Common myeloid progenitor, CD34-positive (primary cell): ENCODE measurements around the gene KLHDC1.

Experiments
- CTCF ChIA-PET: fragments of 350-600 bp; sonication (Branson Sonifier 250); formaldehyde crosslinking; loops from one replicate; lab custom pipeline; 2021; ENCODE audit warnings: antibody characterized with exemption; lab: Charles Lee
- POLR2A ChIA-PET: fragments of 350-600 bp; sonication (Branson Sonifier 250); formaldehyde crosslinking; loops from one replicate; lab custom pipeline; 2021; ENCODE audit warnings: antibody characterized with exemption; lab: Charles Lee
- DNase-seq, 3 donors: peaks; one replicate each; pipeline versions ENCODE4 v3.0.0 to v3.0.0-alpha.2; 2013
- H3K27ac ChIP-seq, 2 experiments: 1 replicate in 1 of 2; 2 replicates in 1 of 2; pipeline ENCODE4 v1.7.0; 2013; ENCODE audit warnings: inconsistent platforms in 2 of 2, low read length in 2 of 2, mild to moderate bottlenecking in 2 of 2, low read depth in 1 of 2, moderate library complexity in 1 of 2; ENCODE audit not compliant: severe bottlenecking in 2 of 2, insufficient read depth in 1 of 2, poor library complexity in 1 of 2
- H3K27me3 ChIP-seq, 5 experiments: replicated peaks in 2 of 5; 1 replicate in 3 of 5; 2 replicates in 2 of 5; pipeline versions ENCODE4 v1.6.1 to v1.7.0; 2013; ENCODE audit warnings: low read length in 4 of 5, mild to moderate bottlenecking in 2 of 5, moderate library complexity in 2 of 5, inconsistent platforms in 1 of 5; ENCODE audit not compliant: insufficient read depth in 5 of 5, control insufficient read depth in 4 of 5
- H3K36me3 ChIP-seq, 4 experiments: 1 replicate in 2 of 4; 2 replicates in 2 of 4; pipeline versions ENCODE4 v1.6.1 to v1.7.0; 2013; ENCODE audit warnings: low read length in 3 of 4, control low read depth in 1 of 4, mild to moderate bottlenecking in 1 of 4; ENCODE audit not compliant: control insufficient read depth in 4 of 4, insufficient read depth in 4 of 4
- H3K4me1 ChIP-seq, 4 experiments: 1 replicate in 3 of 4; 2 replicates in 1 of 4; pipeline versions ENCODE4 v1.6.1 to v1.7.1; 2013; ENCODE audit warnings: low read length in 3 of 4, mild to moderate bottlenecking in 3 of 4, control low read depth in 1 of 4, inconsistent platforms in 1 of 4, moderate library complexity in 1 of 4; ENCODE audit not compliant: control insufficient read depth in 4 of 4, insufficient read depth in 4 of 4; ENCODE audit errors: control extremely low read depth in 1 of 4
- H3K4me3 ChIP-seq, 7 experiments: 1 replicate in 4 of 7; 2 replicates in 3 of 7; pipeline versions ENCODE4 v1.5.1 to v1.7.0; 2013; ENCODE audit warnings: mild to moderate bottlenecking in 7 of 7, low read length in 6 of 7, moderate library complexity in 6 of 7, inconsistent platforms in 2 of 7, low read depth in 2 of 7, control low read depth in 1 of 7; ENCODE audit not compliant: insufficient read depth in 4 of 7, control insufficient read depth in 1 of 7; ENCODE audit errors: extremely low read depth in 1 of 7
- H3K9me3 ChIP-seq, 5 experiments: 1 replicate in 4 of 5; 2 replicates in 1 of 5; pipeline versions ENCODE4 v1.6.1 to v1.7.1; 2013; ENCODE audit warnings: low read length in 4 of 5, mild to moderate bottlenecking in 2 of 5, inconsistent platforms in 1 of 5, low read depth in 1 of 5, moderate library complexity in 1 of 5; ENCODE audit not compliant: control insufficient read depth in 4 of 5, insufficient read depth in 2 of 5; ENCODE audit errors: control extremely low read depth in 1 of 5
- WGBS: methylation state at CpG from one replicate; pipeline ENCODE4 v1.1.5; 2013; ENCODE audit not compliant: insufficient coverage; 5-methylcytosine and 5-hydroxymethylcytosine counted together

The KLHDC1 gene

DNA sequence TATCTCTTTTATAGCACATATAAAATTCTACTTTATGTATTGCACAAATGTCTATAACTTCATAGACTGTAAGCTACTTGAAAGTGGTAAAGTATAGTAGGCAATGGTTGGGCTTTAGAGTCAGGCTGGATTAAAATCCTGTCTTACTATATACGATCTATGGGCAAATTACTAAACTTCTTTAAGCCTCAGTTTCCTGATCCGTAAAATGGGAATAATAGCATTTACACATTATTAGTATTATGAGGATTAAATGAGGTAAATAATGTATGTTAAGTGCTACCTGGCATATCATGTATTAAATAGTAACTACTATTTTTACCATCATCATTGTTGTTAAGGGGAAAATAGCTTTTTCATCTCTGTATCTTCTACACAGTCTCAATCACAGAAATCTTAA lies 19.3 kb upstream of the KLHDC1 start:
- Histone ChIP-seq H3K27me3 (no peaks in the 10 kb centered on the region), H3K4me3 (no peak overlapping the region), H3K27ac (no peak overlapping the region), H3K4me1 (no peaks in the 10 kb centered on the region), H3K9me3 (no peaks in the 10 kb centered on the region), H3K36me3 (peaks cover 6 to 58% (median 19%) of the 10 kb centered on the region in 4 experiments)
- CTCF ChIA-PET: no interaction called here
- no peak for DNase-seq
- POLR2A ChIA-PET: no interaction called here
- WGBS: no CpG with 5 or more reads among the region's 2 CpGs

DNA sequence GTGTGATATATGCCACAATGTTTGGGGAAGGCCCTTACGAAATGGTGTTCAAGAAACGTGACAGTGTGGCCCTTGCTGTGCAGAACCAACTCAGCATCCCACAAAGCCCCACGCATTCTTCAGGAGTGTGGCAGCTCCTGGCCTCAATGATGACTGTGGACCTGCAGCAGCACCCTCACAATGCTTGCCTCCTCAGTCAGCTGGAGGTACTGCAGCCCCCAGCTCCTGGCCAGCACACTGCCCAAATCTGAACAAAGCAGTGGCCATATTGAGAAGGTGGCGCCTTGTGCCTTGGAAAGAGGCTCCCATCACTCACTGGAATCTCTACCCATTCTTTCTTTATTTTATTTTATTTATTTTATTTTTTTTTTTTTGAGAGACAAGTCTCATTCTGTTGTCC lies 15.3 kb upstream of the KLHDC1 start:
- peak in 2 of 3 donors; percentile 13 to 25 for DNase-seq
- H3K4me1 ChIP-seq: no peaks in the 10 kb centered on the region
- H3K27ac ChIP-seq: no peak overlapping the region
- H3K4me3 ChIP-seq: no peak overlapping the region
- H3K36me3 ChIP-seq: peaks cover 6 to 59% (median 20%) of the 10 kb centered on the region in 4 experiments
- CTCF ChIA-PET: interaction anchor here (1.1 kb wide), 1 partner anchor 10 kb away, joined by 3 read pairs; no protein-coding TSS in a partner anchor
- no peaks in the 10 kb centered on the region for H3K27me3 ChIP-seq
- no peaks in the 10 kb centered on the region for H3K9me3 ChIP-seq
- WGBS: 100% methylated on average over 3 of the region's 4 CpGs
- POLR2A ChIA-PET: interaction anchor here (1.1 kb wide), 1 partner anchor 11 kb away, joined by 3 read pairs; the partner anchor contains the start of gene POLE2

DNA sequence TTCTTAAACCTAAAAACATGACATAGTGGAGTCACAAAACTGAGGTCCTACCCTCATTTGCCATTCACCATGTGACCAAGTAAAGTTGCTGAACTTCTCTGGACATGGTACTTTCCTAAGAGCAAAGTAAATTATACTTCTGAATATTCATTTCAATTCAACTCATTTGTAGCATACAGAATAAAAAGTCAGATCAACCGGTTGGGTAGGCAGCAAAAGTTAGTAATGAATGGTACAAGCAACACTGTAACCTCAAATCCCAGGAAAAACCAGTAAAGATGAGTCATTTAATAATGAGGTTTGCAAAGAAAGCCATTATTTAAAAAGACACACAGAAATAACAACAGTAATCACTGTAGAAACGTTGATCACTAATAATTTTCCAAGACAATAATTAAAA lies 13.6 kb upstream of the KLHDC1 start:
- CTCF ChIA-PET: interaction anchor here (1.1 to 1.2 kb wide), 2 partner anchors 47 to 92 kb away, joined by 3 to 5 read pairs; no protein-coding TSS in a partner anchor
- H3K27ac ChIP-seq: no peak overlapping the region
- no peaks in the 10 kb centered on the region for H3K4me1 ChIP-seq
- H3K27me3 ChIP-seq: no peaks in the 10 kb centered on the region
- POLR2A ChIA-PET: no interaction called here
- no peak for DNase-seq
- no CpG with 5 or more reads among the region's 2 CpGs for WGBS
- no peaks in the 10 kb centered on the region for H3K9me3 ChIP-seq
- H3K36me3 ChIP-seq: peaks cover 8 to 55% (median 22%) of the 10 kb centered on the region in 4 experiments
- H3K4me3 ChIP-seq: no peak overlapping the region

DNA sequence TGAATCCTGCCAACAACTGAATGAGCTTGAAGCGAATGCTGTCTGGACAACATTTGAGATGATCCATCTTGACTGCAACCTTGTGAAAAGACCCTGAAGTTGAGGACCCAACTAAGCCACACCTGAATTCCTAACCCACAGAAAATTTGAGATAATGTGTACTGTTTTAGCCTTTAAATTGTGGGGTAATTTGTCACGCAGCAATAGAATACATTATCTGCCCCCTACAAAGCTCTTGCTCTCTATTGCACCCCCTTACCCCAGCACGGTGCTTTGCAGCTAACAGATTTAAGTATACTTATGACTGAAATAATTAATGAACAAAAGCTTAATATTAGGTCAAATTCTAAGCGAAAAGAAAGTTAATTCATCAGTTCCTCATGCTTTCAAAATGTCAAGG lies 6.5 kb upstream of the KLHDC1 start:
- WGBS: 100% methylated on average over 2 of the region's 4 CpGs
- Histone ChIP-seq H3K4me3 (peak overlapping the region in 1 of 7 experiments; percentile 10), H3K27ac (no peak overlapping the region), H3K27me3 (no peaks in the 10 kb centered on the region), H3K9me3 (no peaks in the 10 kb centered on the region), H3K36me3 (peaks cover 2 to 14% (median 3%) of the 10 kb centered on the region in 4 experiments), H3K4me1 (peaks cover 0 to 11% (median 8%) of the 10 kb centered on the region in 4 experiments)
- ChIA-PET POLR2A (interaction anchor here (0.5 to 2.0 kb wide), 2 partner anchors 44 to 81 kb away, joined by 3 to 10 read pairs; partner anchors contain the start of gene KLHDC2), CTCF (interaction anchor here (1.1 to 2.0 kb wide), 3 partner anchors 10 to 52 kb away, joined by 3 to 7 read pairs (median 4); no protein-coding TSS in a partner anchor)
- no peak for DNase-seq

DNA sequence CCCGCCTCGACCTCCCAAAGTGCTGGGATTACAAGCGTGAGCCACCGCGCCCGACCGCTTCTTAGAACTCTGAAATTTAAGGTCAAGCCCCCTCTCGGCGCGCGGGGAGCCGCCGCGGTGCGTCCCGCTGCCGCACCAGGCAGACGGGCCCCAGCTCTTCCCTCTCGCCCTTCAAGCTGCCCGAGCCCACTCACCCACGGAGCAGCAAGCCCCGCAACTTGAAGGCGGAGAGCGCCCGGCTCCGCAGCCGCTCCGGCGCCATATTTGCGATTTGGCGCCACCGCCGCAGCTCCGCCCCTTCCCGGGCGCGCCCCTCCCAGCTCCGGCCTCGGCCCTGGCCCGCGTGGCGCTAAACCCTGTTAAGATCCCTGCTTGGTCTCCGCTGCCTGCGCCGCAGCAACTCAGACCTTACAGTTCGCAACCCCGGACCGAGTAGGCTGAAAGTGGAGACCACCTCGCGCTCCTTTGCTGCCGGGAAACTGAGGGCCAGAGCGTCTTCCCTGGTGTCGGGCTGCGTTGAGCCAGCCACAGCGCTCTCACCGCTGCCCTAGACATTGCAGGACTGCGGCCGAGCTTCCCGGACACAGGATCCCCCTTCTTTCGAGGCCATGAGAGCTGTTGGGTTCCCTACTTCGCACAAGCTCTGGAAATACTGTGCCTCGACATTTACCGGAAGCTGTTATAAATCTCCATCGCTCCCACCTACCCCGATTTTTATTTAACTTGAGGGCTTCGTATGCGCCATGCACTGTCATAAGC lies 4.8 kb upstream of the KLHDC1 start, which contains the start of gene POLE2:
TSS of gene POLE2 (minus strand) at position 273 of the 759 bp plus-strand sequence. CDS start at position 262, 11 bp downstream.
- no peaks in the 10 kb centered on the region for H3K27me3 ChIP-seq
- H3K9me3 ChIP-seq: no peaks in the 10 kb centered on the region
- 4% methylated on average over 63 of the region's 67 CpGs for WGBS
- ChIA-PET CTCF (interaction anchor here (1.1 to 2.0 kb wide), 5 partner anchors 10 to 80 kb away, joined by 3 to 7 read pairs (median 3); partner anchors contain the start of gene KLHDC2), POLR2A (interaction anchor here (0.9 to 2.0 kb wide), 3 partner anchors 11 to 82 kb away, joined by 3 to 10 read pairs (median 4); partner anchors contain the start of gene KLHDC2)
- H3K27ac ChIP-seq: peak within 1 kb of the TSS; percentile 15 to 66
- peaks cover 0 to 7% (median 0%) of the 10 kb centered on the region in 4 experiments for H3K36me3 ChIP-seq
- peaks cover 3 to 19% (median 14%) of the 10 kb centered on the region in 4 experiments for H3K4me1 ChIP-seq
- H3K4me3 ChIP-seq: peak within 1 kb of the TSS; percentile 71 to 87 (median 78)
- DNase-seq: peak; percentile 72 to 84 (median 79)

DNA sequence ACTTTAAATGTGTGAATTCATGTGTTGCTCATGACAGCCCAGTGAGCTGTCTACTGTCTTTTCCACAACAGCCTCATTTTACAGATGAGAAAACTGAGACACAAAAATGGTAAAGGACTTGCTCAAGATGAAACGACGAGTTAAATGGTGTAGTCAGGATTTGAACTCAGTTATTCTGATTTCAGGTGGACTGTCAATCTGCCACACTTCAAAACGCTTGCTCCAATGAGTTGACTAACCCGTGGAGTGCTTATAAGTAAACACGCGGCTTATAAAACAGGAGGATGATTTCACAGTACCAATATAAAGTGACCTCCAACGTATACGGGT lies 4.3 kb upstream of the KLHDC1 start:
- WGBS: 100% methylated on average over 4 of the region's 8 CpGs
- CTCF ChIA-PET: interaction anchor here (1.6 kb wide), 2 partner anchors 38 to 80 kb away, joined by 3 to 6 read pairs; partner anchors contain the start of gene KLHDC2
- Histone ChIP-seq H3K4me1 (peaks cover 3 to 19% (median 14%) of the 10 kb centered on the region in 4 experiments), H3K4me3 (peak overlapping the region in 5 of 7 experiments; percentile 77 to 87 (median 81)), H3K27me3 (no peaks in the 10 kb centered on the region), H3K27ac (peak overlapping the region in 1 of 2 experiments; percentile 66), H3K9me3 (no peaks in the 10 kb centered on the region), H3K36me3 (peaks cover 0 to 1% (median 0%) of the 10 kb centered on the region in 4 experiments)
- DNase-seq: no peak
- POLR2A ChIA-PET: interaction anchor here (1.4 to 2.0 kb wide), 2 partner anchors 11 to 79 kb away, joined by 3 to 10 read pairs; partner anchors contain the start of gene KLHDC2
